HG03354 (cell line): ENCODE results near the gene SLC13A5.
"Not testable (repeated sequence)": the region's sequence is repeated elsewhere in the genome, so short reads cannot be mapped to it uniquely, and the experiment has no call there.

Source experiments
- ATAC-seq: cut with Tn5 transposase; IDR thresholded peaks from one replicate; pipeline ENCODE4 v1.9.1; 2021; ENCODE audit warnings: mild to moderate bottlenecking; ENCODE audit not compliant: unreplicated experiment, poor library complexity, severe bottlenecking

SLC13A5 gene

GRCh38 chr17:6713130-6713917, at the start of gene SLC13A5:
TSS of gene SLC13A5 (minus strand) at chr17:6713369. CDS start at chr17:6713333, 36 bp downstream.
- no peak for ATAC-seq

DNA sequence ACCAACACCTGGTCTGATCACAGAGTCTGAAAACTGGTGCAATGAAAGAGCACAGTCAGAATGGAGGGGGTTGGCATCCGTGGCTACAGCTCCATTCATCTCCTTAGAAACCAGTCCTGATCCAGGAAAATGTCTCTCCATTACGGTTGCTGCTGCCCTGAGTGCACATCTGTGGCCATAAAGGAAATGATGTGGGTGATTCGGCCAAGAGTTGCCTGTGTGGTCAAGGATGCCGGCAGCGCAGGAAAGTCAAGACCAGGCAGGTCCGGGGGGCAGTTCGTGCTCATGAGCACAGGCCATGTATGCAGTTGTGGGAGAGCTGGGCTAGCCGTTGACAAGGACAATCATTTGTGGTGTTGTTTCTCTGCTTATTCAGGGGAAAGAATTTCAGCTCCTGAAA, 48.6 kb upstream of the SLC13A5 start:
- no peak for ATAC-seq

GRCh38 chr17:6757747-6758146, 44.6 kb upstream of the SLC13A5 start:
- ATAC-seq = no peak

DNA sequence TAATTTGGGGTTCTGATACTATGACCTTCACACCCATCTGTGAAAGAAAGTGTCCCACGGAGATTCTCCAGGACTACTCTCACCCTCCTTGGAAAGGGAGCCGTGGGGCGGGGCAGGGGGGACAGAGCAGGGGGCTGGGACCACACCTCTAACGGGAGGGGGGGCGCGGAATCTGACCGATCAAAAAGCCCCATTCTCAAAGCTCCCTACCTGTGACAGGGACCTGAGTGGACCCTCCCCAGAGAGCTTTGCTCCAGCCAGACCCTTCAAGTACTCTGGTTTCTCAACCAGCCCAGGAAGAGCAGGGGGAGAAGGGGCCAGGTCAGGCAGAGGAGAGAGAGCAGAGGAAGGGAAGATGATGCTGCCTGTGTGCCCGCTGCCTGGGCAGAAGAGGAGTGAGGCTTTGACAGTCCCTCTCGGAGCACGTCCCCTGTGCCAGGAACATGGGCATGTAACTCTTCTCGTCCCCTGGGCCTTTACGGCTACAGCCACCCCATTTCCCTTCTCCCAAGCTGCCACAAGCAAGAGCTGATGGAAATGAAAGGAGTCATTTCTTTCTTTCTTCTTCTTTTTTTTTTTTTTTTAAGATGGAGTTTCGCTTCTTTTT, 43.4 kb upstream of the SLC13A5 start:
- no peak for ATAC-seq

DNA sequence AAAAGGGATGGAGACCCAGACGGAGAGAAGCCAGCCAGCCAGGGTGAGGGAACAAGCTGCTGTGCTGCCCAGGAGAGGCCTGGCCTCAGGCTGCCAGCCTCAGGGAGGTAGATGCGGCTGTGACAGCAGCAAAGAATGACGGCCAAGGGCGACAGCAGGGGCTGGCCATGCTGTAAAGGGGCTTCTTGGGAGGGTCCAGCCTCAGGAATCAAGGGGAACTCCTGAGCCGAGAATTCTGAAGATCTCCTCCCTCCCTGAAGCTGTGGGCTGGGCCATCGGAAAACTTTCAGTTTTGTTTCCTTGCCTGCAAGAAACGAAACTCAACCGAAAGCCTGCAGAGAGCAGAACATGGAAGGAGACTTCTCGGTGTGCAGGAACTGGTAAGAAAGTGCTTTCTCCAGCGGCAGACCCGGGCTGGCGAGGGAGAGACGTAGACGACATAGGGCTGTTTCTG, 42.6 kb upstream of the SLC13A5 start, which contains the start of gene XAF1:
Gene XAF1, plus strand, starts transcription at position 316 of the 454 bp plus-strand sequence. Its CDS starts 33 bp downstream, at position 349.
- ATAC-seq = peak; percentile 55

DNA sequence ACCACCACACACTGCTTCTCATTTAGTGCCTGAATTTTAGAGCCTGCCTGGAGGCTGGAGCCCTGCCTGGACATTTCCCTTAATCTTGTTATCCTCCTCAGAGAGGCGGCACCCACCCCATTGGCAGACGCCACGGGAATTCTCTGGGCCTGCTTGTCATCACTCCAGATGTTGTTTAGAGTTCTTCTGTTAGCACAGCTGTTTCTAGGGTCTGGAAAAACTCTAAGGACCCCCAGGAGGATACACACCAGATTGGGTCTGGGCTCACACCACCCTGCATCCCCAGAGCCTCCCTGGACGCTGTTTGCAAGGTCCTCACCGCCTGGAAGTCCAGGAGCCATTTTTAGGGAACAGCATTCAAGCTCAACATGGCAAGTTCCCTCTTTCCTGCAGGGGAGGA, 42.1 kb upstream of the SLC13A5 start:
- ATAC-seq = no peak

GRCh38 chr17:6753546-6753945, 40.4 kb upstream of the SLC13A5 start:
- no peak for ATAC-seq

DNA sequence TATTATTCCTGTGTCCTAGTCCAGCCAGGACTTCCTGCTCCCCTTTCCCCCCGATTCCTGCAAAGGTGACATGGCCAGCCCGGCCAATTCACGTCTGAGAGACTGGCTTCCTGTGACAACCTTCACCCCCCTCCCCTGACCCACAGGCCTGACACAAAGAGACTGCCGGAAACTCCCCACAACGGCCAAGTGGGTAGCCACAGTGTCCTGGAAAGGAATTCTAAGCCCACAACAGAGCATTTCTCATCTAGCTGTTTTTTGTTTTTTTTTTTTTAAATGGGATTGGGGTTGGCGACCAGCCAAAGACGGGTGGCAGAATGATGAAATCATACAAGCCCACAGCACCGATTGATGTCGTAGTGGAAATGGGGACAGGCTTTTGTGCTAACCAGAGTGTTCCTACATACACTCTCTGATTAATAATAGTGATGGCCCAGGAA, 39.9 kb upstream of the SLC13A5 start:
- no peak for ATAC-seq

DNA sequence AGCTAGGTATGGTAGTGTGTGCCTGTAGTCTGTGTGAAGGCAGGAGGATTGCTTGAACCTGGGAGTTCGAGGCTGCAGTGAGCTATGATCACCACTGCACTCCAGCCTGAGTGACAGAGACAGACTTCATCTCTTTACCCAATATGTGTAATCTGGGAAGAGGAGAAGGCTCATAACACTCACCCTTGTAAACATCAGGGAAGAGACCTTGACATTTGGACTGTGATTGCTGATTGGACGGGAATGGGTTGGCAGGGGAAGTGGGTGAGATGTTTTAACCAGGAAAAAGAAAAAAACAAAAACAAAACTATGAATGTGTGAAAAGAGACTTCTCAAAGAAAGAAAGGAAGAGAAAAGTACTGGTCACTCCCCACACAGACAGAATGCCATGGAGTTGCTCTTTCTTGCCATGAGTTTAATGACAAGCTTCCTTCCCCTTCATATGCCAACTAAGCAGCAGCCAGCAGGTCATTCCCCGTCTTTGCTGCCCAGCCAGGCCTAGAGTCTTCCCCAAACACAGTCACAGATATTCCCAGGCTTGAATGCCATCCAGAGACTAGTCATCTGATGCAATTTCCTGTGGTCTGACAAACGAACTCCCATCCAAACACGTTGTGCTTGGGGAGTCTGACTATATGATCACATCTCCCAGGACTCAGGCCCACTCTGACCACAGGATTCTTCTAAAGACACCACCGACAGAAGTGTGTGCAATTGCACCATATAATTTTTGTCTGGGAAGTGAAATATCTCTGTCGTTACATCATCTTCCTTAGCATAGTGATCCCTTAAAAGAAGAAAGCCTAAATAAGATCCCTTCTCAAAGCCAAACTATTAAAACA, 39.1 kb upstream of the SLC13A5 start:
- no peak for ATAC-seq

DNA sequence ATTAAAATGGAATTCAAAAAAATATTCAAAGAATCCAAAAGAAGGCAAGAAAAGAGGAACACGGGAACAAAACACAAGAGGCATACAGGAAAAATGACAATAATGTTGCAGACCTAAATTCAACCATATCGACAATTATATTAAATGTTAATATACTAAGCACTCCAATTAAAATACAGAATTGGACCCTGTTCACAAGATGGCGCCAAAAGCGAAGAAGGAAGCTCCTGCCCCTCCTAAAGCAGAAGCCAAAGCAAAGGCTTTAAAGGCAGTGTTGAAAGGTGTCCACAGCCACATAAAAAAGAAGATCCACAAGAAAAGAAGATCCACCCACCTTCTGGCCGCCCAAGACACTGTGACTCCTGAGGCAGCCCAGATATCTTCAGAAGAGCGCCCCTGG, 36.4 kb upstream of the SLC13A5 start:
- ATAC-seq = no peak

GRCh38 chr17:6748617-6749016, 35.4 kb upstream of the SLC13A5 start:
- no peak for ATAC-seq

GRCh38 chr17:6746665-6747064, 33.5 kb upstream of the SLC13A5 start:
- ATAC-seq = not testable (repeated sequence)

GRCh38 chr17:6729531-6729930, 16.4 kb upstream of the SLC13A5 start:
- no peak for ATAC-seq

GRCh38 chr17:6724009-6724408, 10.8 kb upstream of the SLC13A5 start:
- ATAC-seq = no peak

- ATAC-seq = no peak
Measured at GRCh38 chr17:6721744-6722143, 8.6 kb upstream of the SLC13A5 start.

DNA sequence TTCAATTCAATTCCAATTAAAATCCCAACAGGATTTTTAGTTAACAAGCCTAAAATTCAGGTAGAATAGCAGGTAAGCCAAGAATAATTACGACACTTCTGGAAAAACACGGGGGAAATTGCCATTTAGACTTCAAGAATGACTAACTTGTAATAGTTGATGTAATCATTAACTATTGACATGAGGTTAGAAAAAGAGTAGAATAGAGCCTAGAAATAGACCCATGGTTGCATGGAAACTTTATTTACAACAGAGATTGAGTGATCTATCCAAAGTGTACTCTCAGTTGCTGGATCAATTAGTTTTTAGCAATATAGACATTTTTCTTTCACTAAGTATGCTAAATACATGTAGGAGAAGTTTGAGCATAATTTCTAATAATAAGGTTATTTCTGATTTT, 3.6 kb upstream of the SLC13A5 start:
- no peak for ATAC-seq

DNA sequence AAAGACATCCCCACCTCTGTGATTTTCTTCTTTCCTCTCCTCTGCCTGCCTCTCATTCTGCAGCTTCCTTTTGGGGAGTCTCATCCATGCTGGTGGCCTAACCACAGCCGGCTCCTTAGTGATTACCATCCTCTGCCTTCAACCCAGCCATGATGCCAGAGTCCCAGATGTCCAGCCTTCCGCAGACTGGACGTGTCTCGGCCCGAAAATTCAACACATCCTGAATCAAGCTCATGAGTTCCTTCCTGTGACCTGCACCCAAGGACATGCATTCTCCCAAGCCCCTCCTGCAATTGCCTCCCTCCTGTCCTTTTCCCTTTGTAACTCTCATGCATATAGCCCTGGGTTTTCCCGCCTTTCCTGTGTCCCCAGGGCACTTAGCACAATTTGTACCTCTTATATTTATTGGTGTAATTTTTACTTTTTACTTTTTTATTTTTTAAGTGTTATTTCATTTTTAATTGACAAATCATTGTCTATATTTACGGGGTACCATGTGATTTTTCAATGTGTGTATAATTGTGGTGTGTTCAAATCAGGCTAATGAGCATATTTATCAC, 1.2 kb upstream of the SLC13A5 start:
- no peak for ATAC-seq

GRCh38 chr17:6713918-6714271, 726 bp upstream of the SLC13A5 start:
- no peak for ATAC-seq

GRCh38 chr17:6712854-6713129, 377 bp downstream of the SLC13A5 start:
- no peak for ATAC-seq
